Globus pallidus (tissue), 1 donor: ENCODE measurements around the gene NAT9.

Experiments used
- DNase-seq: peaks from one replicate; pipeline ENCODE4 v3.0.0-alpha.2; 2015; ENCODE audit warnings: low spot score

Gene NAT9

DNA sequence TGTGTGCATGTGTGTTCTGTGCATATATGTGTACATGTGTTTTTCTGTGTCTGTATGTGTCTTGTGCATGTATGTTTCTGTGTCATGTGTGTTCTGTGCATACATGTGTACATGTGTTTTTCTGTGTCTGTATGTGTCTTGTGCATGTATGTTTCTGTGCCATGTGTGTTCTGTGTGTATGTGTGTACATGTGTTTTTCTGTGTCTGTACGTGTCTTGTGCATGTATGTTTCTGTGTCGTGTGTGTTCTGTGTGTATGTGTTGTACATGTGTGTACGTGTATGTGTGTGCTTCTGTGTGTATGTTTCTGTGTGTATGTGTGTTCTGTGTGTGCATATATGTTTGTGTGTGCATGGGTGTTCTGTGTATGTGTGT lies 47.5 kb downstream of the NAT9 start:
- DNase-seq: no peak

DNA sequence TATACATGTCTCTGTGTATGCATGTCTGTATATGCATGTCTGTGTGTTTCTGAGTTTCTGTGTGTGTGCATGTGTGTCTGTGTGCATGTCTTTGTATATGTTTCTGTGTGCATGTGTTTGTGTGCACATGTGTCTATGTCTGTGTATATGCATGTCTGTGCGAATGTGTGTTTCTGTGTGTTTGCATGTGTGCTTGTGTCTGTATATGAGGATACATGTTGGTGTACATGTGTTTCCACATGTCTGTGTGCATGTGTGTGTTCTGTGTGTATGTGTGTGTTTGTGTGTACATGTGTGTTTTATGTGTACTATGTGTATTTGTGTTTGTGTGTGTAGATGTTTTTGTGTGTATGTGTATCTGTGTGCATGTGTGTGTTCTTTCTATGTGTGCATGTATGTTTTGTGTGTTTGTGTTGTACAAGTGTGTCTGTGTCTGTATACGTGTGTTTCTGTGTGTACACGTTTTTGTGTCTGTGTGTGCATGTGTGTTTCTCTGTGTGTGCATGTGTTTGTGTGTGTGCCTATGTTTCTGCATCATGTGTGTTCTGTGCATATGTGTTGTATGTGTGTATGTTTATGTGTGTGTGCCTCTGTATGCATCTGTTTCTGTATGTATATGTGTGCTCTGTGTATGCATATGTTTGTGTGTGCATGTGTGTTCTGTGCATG lies 48.0 kb downstream of the NAT9 start:
- no peak for DNase-seq

DNA sequence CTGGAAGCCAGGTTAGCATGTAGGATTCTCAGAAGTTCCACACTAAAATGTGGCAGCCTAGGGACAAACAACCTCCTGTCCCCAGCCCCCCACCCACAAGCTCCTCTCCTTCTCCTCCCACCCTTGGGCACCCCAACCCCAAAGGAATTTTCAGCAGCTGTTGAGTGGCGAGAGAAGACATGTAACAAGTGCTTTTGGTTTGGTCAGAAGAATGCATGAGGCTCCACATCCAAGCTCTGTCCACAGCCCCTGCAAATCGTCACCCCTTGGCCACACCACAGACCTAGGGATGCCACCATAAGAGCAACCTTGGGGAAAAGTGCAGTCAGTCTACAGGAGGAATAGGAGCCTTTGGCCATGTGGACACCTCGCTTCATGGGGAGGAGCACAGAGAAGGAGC lies 51.0 kb downstream of the NAT9 start:
- DNase-seq: no peak

DNA sequence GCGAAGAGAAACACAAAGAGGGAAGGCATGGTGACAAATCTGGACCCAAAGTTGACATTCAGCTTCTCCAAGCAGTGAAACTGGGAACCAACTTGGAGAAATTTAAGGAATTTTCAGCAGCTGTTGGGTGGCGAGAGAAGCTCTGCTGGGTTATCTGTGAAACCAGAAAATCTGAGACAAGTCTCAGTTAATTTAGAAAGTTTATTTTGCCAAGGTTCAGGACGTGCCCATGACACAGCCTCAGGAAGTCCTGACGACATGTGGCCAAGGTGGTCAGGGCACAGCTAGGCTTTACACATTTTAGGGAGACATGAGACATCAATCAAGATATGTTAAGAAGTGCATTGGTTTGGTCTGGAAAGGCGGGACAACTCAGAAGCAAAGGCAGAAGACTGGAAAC lies 52.3 kb downstream of the NAT9 start:
- DNase-seq: no peak

DNA sequence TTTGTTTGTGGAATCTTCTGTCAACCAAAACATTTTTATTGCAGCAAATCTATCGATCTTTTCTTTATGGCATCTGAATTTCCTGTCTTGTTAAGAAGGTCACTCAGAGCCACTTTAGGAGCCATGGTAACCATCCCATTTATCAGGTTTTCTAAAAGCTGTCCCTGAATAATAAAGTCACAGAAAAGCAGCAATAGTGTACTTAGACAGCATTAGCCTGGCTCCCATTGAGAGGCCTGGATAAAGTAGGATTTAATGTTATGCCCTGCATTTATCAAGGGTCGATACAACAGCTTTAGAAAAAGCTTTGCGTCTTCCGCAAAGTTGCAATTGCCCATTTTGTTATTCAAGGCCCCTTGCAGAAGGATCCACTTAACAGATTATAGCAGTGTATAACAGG lies 53.4 kb downstream of the NAT9 start:
- no peak for DNase-seq
